Measurements from ENCODE around the gene XPOT. TPM values are rescaled to one million over a fixed set of nuclear protein-coding genes. Genes with fewer than 3 reads are reported as not detected.
A peak's percentile ranks its signal among the peaks of the same experiment; 100 is the strongest.

Gene XPOT
- total RNA-seq, 1 experiment from 2014 or later, result 122 TPM

- no peaks in the 10 kb centered on the region for H3K9me3 ChIP-seq (ENCODE audit: insufficient read depth, low read depth)
- no peak for TF ChIP-seq EZH2 (IDR thresholded peaks at IDR 0.05; ENCODE audit: low read depth)
- no peak for TF ChIP-seq CTCF (conservative IDR thresholded peaks at IDR 0.05)
- H3K27ac ChIP-seq, result no peak overlapping the region
- no peak for DNase-seq
- peaks cover 4% of the 10 kb centered on the region for H3K79me2 ChIP-seq (ENCODE audit: low read depth)
- ChIA-PET CTCF (no interaction called here), POLR2A (ENCODE audit: unreplicated experiment) (no interaction called here)
- H2AFZ ChIP-seq, result no peak overlapping the region
- H3K27me3 ChIP-seq (ENCODE audit: insufficient read depth, low read depth), result no peaks in the 10 kb centered on the region
- H3K4me1 ChIP-seq (replicated peaks; ENCODE audit: insufficient read depth), result peaks cover 9% of the 10 kb centered on the region
- peaks cover 21% of the 10 kb centered on the region for H3F3A ChIP-seq (ENCODE audit: insufficient read depth, low read depth)
- no peaks in the 10 kb centered on the region for H4K20me1 ChIP-seq (ENCODE audit: insufficient read depth)
- H3K36me3 ChIP-seq (ENCODE audit: low read depth), result no peaks in the 10 kb centered on the region
- H3K4me3 ChIP-seq, result no peak overlapping the region
- intact Hi-C loops (cut with micrococcal nuclease; ENCODE audit: unreplicated experiment), result loop anchor here (5.0 to 10.0 kb wide), 2 partner anchors 52 to 145 kb away; partner anchors contain the start of gene TBK1
- no peaks in the 10 kb centered on the region for H3K9me2 ChIP-seq (ENCODE audit: insufficient read depth)
- no TSS peak for BruUV-seq (replicated peaks)
- H3K4me2 ChIP-seq, result no peak overlapping the region
These were observed 4.2 kb upstream of the XPOT start for GRCh38 chr12:64400041-64400440.

- no peaks in the 10 kb centered on the region for H3K27me3 ChIP-seq (ENCODE audit: insufficient read depth, low read depth)
- ChIA-PET POLR2A (ENCODE audit: unreplicated experiment) (no interaction called here), CTCF (no interaction called here)
- peaks cover 29% of the 10 kb centered on the region for H3F3A ChIP-seq (ENCODE audit: insufficient read depth, low read depth)
- intact Hi-C loops (cut with micrococcal nuclease; ENCODE audit: unreplicated experiment), result loop anchor here (5.0 to 10.0 kb wide), 2 partner anchors 50 to 147 kb away; partner anchors contain the start of gene TBK1
- no peaks in the 10 kb centered on the region for H3K9me2 ChIP-seq (ENCODE audit: insufficient read depth)
- H4K20me1 ChIP-seq (ENCODE audit: insufficient read depth), result peaks cover 5% of the 10 kb centered on the region
- BruUV-seq (replicated peaks), result no TSS peak
- peaks cover 25% of the 10 kb centered on the region for H3K4me1 ChIP-seq (replicated peaks; ENCODE audit: insufficient read depth)
- no peak overlapping the region for H3K4me3 ChIP-seq
- H3K27ac ChIP-seq, result no peak overlapping the region
- no peak for DNase-seq
- H3K79me2 ChIP-seq (ENCODE audit: low read depth), result peaks cover 25% of the 10 kb centered on the region
- TF ChIP-seq EZH2 (IDR thresholded peaks at IDR 0.05; ENCODE audit: low read depth) (no peak), CTCF (conservative IDR thresholded peaks at IDR 0.05) (no peak)
- H3K4me2 ChIP-seq, result no peak overlapping the region
- no peaks in the 10 kb centered on the region for H3K9me3 ChIP-seq (ENCODE audit: insufficient read depth, low read depth)
- no peaks in the 10 kb centered on the region; the same call in 1 of the 2 replicates for H3K36me3 ChIP-seq (ENCODE audit: low read depth)
- H2AFZ ChIP-seq, result no peak overlapping the region
These were observed 2.0 kb upstream of the XPOT start for GRCh38 chr12:64402181-64402580.

GRCh38 chr12:64404470-64405256, 471 bp downstream of the XPOT start:
- Histone ChIP-seq H3K4me3 (peak overlapping the region; percentile 98), H3K4me1 (replicated peaks; ENCODE audit: insufficient read depth) (peaks cover 25% of the 10 kb centered on the region), H3K9me3 (ENCODE audit: insufficient read depth, low read depth) (no peaks in the 10 kb centered on the region), H4K20me1 (ENCODE audit: insufficient read depth) (peaks cover 30% of the 10 kb centered on the region), H3K27me3 (ENCODE audit: insufficient read depth, low read depth) (no peaks in the 10 kb centered on the region), H3F3A (ENCODE audit: insufficient read depth, low read depth) (peaks cover 29% of the 10 kb centered on the region), H3K27ac (peak overlapping the region; percentile 100), H3K36me3 (ENCODE audit: low read depth) (peaks cover 13% of the 10 kb centered on the region), H3K9me2 (ENCODE audit: insufficient read depth) (no peaks in the 10 kb centered on the region), H3K79me2 (ENCODE audit: low read depth) (peaks cover 50% of the 10 kb centered on the region), H3K4me2 (peak overlapping the region; percentile 79), H2AFZ (peak overlapping the region; percentile 70)
- no TSS peak for BruUV-seq (replicated peaks)
- ChIA-PET CTCF (interaction anchor here (0.7 kb wide), 1 partner anchor 1606 kb away, joined by 10 read pairs; no protein-coding TSS in a partner anchor), POLR2A (ENCODE audit: unreplicated experiment) (interaction anchor here (0.6 kb wide), 2 partner anchors 378 to 1005 kb away, joined by 4 to 5 read pairs; no protein-coding TSS in a partner anchor)
- DNase-seq, result peak; percentile 53 to 62
- TF ChIP-seq EZH2 (IDR thresholded peaks at IDR 0.05; ENCODE audit: low read depth) (no peak), CTCF (conservative IDR thresholded peaks at IDR 0.05) (no peak)
- intact Hi-C loops (cut with micrococcal nuclease; ENCODE audit: unreplicated experiment), result loop anchor here (1.0 to 10.0 kb wide), 3 partner anchors 48 to 182 kb away; partner anchors contain the start of genes KICS2 and TBK1

All from PC-9 (cell line).